Eye (tissue), 1 donor: ENCODE measurements around the gene TTC39B.
A peak's percentile ranks its signal among the peaks of the same experiment; 100 is the strongest.

Experiments
- DNase-seq: peaks from one replicate; pipeline ENCODE4 v3.0.0-alpha.2; 2015

The TTC39B gene

GRCh38 chr9:15158064-15158463 lies 149.0 kb downstream of the TTC39B start:
- DNase-seq: no peak

GRCh38 chr9:15157381-15157780 lies 149.6 kb downstream of the TTC39B start:
- DNase-seq: no peak

- DNase-seq: peak; percentile 52
Measured at GRCh38 chr9:15156241-15156640, 150.8 kb downstream of the TTC39B start.

GRCh38 chr9:15155826-15156225 lies 151.2 kb downstream of the TTC39B start:
- DNase-seq: peak; percentile 80

GRCh38 chr9:15155323-15155722 lies 151.7 kb downstream of the TTC39B start:
- peak; percentile 35 for DNase-seq

GRCh38 chr9:15154677-15155076 lies 152.3 kb downstream of the TTC39B start:
- DNase-seq: no peak

GRCh38 chr9:15153961-15154360 lies 153.1 kb downstream of the TTC39B start:
- no peak for DNase-seq

GRCh38 chr9:15150939-15151338 lies 156.1 kb downstream of the TTC39B start:
- DNase-seq: no peak

- no peak for DNase-seq
Measured at GRCh38 chr9:15149450-15149849, 157.6 kb downstream of the TTC39B start.

GRCh38 chr9:15146268-15146700 lies 160.7 kb downstream of the TTC39B start:
- DNase-seq: peak; percentile 91

- DNase-seq: no peak
Measured at GRCh38 chr9:15144622-15145061, 162.4 kb downstream of the TTC39B start.

- DNase-seq: peak; percentile 80
Measured at GRCh38 chr9:15142878-15143534, 164.0 kb downstream of the TTC39B start.

GRCh38 chr9:15140051-15140450 lies 167.0 kb downstream of the TTC39B start:
- DNase-seq: no peak

- DNase-seq: no peak
Measured at GRCh38 chr9:15139469-15139868, 167.5 kb downstream of the TTC39B start.

GRCh38 chr9:15138357-15138686 lies 168.7 kb downstream of the TTC39B start:
- no peak for DNase-seq

GRCh38 chr9:15137658-15138356 lies 169.2 kb downstream of the TTC39B start:
- no peak for DNase-seq

- DNase-seq: no peak
Measured at GRCh38 chr9:15137089-15137488, 169.9 kb downstream of the TTC39B start.

GRCh38 chr9:15136646-15137045 lies 170.4 kb downstream of the TTC39B start:
- no peak for DNase-seq

- DNase-seq: peak; percentile 95
Measured at GRCh38 chr9:15135164-15135792, 171.7 kb downstream of the TTC39B start.

- no peak for DNase-seq
Measured at GRCh38 chr9:15133488-15133887, 173.5 kb downstream of the TTC39B start.

GRCh38 chr9:15132091-15132490 lies 174.9 kb downstream of the TTC39B start:
- no peak for DNase-seq

GRCh38 chr9:15131094-15131493 lies 175.9 kb downstream of the TTC39B start:
- no peak for DNase-seq

- DNase-seq: no peak
Measured at GRCh38 chr9:15127831-15128230, 179.2 kb downstream of the TTC39B start.

- no peak for DNase-seq
Measured at GRCh38 chr9:15121630-15122029, 185.4 kb downstream of the TTC39B start.
